Measurements from ENCODE around the gene ATP6V1C2. TPM values are rescaled to one million over a fixed set of nuclear protein-coding genes. Genes with fewer than 3 reads are reported as not detected.

The ATP6V1C2 gene
- total and polyA plus RNA-seq, 2 experiments from 2014 or later = 0.14 to 2.1 TPM

- Mint-ChIP-seq H3K27me3 (ENCODE audit: insufficient read depth, low read depth, poor library complexity) (peaks cover 9% of the 10 kb centered on the region), H3K9me3 (no peaks in the 10 kb centered on the region), H3K4me1 (0 out of 3 replicates have a peak, but pooled peaks cover 4% of the 10 kb centered on the region), H3K27ac (no peak overlapping the region), H3K36me3 (ENCODE audit: low read depth) (no peaks in the 10 kb centered on the region), H3K4me3 (no peak overlapping the region)
- Histone ChIP-seq H3K9me2 (ENCODE audit: insufficient read depth) (no peaks in the 10 kb centered on the region), H4K20me1 (replicated peaks; ENCODE audit: insufficient read depth) (no peaks in the 10 kb centered on the region), H3K4me2 (no peak overlapping the region), H3F3A (replicated peaks; ENCODE audit: low read depth) (no peaks in the 10 kb centered on the region), H3K4me1 (ENCODE audit: insufficient read depth) (no peaks in the 10 kb centered on the region), H2AFZ (no peak overlapping the region), H3K4me3 (no peak overlapping the region), H3K79me2 (replicated peaks; ENCODE audit: insufficient read depth) (no peaks in the 10 kb centered on the region), H3K27me3 (ENCODE audit: insufficient read depth) (no peaks in the 10 kb centered on the region), H3K36me3 (ENCODE audit: insufficient read depth) (no peaks in the 10 kb centered on the region), H3K27ac (ENCODE audit: low read depth) (no peak overlapping the region)
- DNase-seq (ENCODE audit: low spot score) (no peak), ATAC-seq (no peak)
- TF ChIP-seq EZH2phosphoT487 (IDR thresholded peaks at IDR 0.05; ENCODE audit: unreplicated experiment) = no peak
- TF ChIP-seq ZNF114 (CRISPR knock-in tag; IDR thresholded peaks at IDR 0.05) = no peak
- TF ChIP-seq CTCF (conservative IDR thresholded peaks at IDR 0.05; ENCODE audit: low read depth in 2 of 2) = no peak
- no peak for TF ChIP-seq ETS1 (IDR thresholded peaks at IDR 0.05)
- TF ChIP-seq STAT1 (IDR thresholded peaks at IDR 0.05; ENCODE audit: unreplicated experiment) = no peak
- no peak for TF ChIP-seq POLR2AphosphoS5 (IDR thresholded peaks at IDR 0.05; ENCODE audit: low read depth)
- no peak for TF ChIP-seq JUNB (IDR thresholded peaks at IDR 0.05; ENCODE audit: unreplicated experiment)
- no peak for TF ChIP-seq ZNF462 (CRISPR knock-in tag; IDR thresholded peaks at IDR 0.05)
- TF ChIP-seq EZH2 (IDR thresholded peaks at IDR 0.05; ENCODE audit: low read depth, unreplicated experiment) = no peak
- no peak for TF ChIP-seq CREB1 (CRISPR knock-in tag; IDR thresholded peaks at IDR 0.05; ENCODE audit: low read depth)
- no peak for TF ChIP-seq ZNF331 (CRISPR knock-in tag; IDR thresholded peaks at IDR 0.05; ENCODE audit: low read depth)
- TF ChIP-seq NANOG (IDR thresholded peaks at IDR 0.05; ENCODE audit: borderline replicate concordance) = no peak
- TF ChIP-seq REST (IDR thresholded peaks at IDR 0.05; ENCODE audit: unreplicated experiment) = no peak
Measured at GRCh38 chr2:10761591-10761990, 40.2 kb downstream of the ATP6V1C2 start.
